GM12878 (cell line): ENCODE results near the gene RERE.

ENCODE experiments used
- CTCF ChIP-seq, 3 experiments: IDR thresholded peaks in 2 of 3; conservative IDR thresholded peaks in 1 of 3; 2 replicates each; pipeline ENCODE4 v1.5.1; 2011; ENCODE audit warnings: low read depth in 3 of 3, low read length in 3 of 3, mild to moderate bottlenecking in 3 of 3, control low read depth in 2 of 3, moderate library complexity in 2 of 3, inconsistent platforms in 1 of 3, mixed read lengths in 1 of 3; ENCODE audit not compliant: control insufficient read depth in 2 of 3, insufficient read depth in 1 of 3; ENCODE audit errors: extremely low read depth in 1 of 3
- NFIC ChIP-seq: IDR thresholded peaks from 2 replicates; pipeline ENCODE4 v1.6.1; 2012; ENCODE audit warnings: low read depth, mild to moderate bottlenecking, inconsistent platforms, low read length, moderate library complexity
- POLR2AphosphoS5 ChIP-seq: IDR thresholded peaks from 2 replicates; pipeline ENCODE4 v1.6.1; 2011; ENCODE audit warnings: mild to moderate bottlenecking, low read length, inconsistent platforms
- REST ChIP-seq: IDR thresholded peaks from 2 replicates; pipeline ENCODE4 v1.6.1; 2012; ENCODE audit warnings: mild to moderate bottlenecking, low read depth, low read length
- TCF12 ChIP-seq: IDR thresholded peaks from 2 replicates; pipeline ENCODE4 v1.6.1; 2011; ENCODE audit warnings: low read depth, mild to moderate bottlenecking, low read length
- USF1 ChIP-seq: IDR thresholded peaks from 2 replicates; pipeline ENCODE4 v1.6.1; 2011; ENCODE audit warnings: borderline replicate concordance, low read depth, mild to moderate bottlenecking, moderate library complexity, mixed read lengths, low read length; ENCODE audit not compliant: insufficient read depth; ENCODE audit errors: extremely low read length
- YY1 ChIP-seq: IDR thresholded peaks from 2 replicates; pipeline ENCODE4 v1.6.1; 2011; ENCODE audit warnings: low read depth, mild to moderate bottlenecking, low read length

- no peak for TF ChIP-seq CTCF (IDR thresholded peaks at IDR 0.05 in 2 of 3, conservative IDR thresholded peaks at IDR 0.05 in 1 of 3; ENCODE audit: control insufficient read depth in 2 of 3, extremely low read depth in 1 of 3, insufficient read depth in 1 of 3, low read depth in 3 of 3, low read length in 3 of 3)
- no peak for TF ChIP-seq NFIC
- no peak for TF ChIP-seq YY1
- TF ChIP-seq REST, result no peak
- no peak for TF ChIP-seq USF1
- no peak for TF ChIP-seq POLR2AphosphoS5
- no peak for TF ChIP-seq TCF12
These were observed 178.3 kb downstream of the RERE start for GRCh38 chr1:8639148-8639547.
